HepG2 (cell line): Measurements from ENCODE around the gene PPFIA3. TPM values are rescaled to one million over a fixed set of nuclear protein-coding genes. Genes with fewer than 3 reads are reported as not detected.
A peak's percentile ranks its signal among the peaks of the same experiment; 100 is the strongest.

Source experiments
- BCL6 ChIP-seq: IDR thresholded peaks from 2 replicates; pipeline ENCODE4 v1.6.1; 2016; ENCODE audit warnings: missing genetic modification reagents, missing compliant biosample characterization
- CBX2 ChIP-seq, 2 experiments: fragments of 200-600 bp in 1 of 2; sonication (generic); formaldehyde crosslinking in 1 of 2; IDR thresholded peaks; 2 replicates each; pipeline versions ENCODE4 v1.7.0 to v1.8.1; 2018 to 2022; ENCODE audit warnings: low read depth in 2 of 2, low read length in 1 of 2, mild to moderate bottlenecking in 1 of 2, missing genetic modification reagents in 1 of 2
- CREBL2 ChIP-seq: sonication (generic); formaldehyde crosslinking; IDR thresholded peaks from 2 replicates; pipeline ENCODE4 v1.8.1; 2023; ENCODE audit warnings: missing genetic modification reagents, mild to moderate bottlenecking, borderline replicate concordance
- GTF2F1 ChIP-seq: fragments of 150-350 bp; IDR thresholded peaks from 2 replicates; pipeline ENCODE4 v1.6.1; 2014; ENCODE audit warnings: low read length
- HOXA9 ChIP-seq: sonication (generic); formaldehyde crosslinking; IDR thresholded peaks from 2 replicates; pipeline ENCODE4 v1.8.1; 2022; ENCODE audit warnings: missing genetic modification reagents, mild to moderate bottlenecking, moderate library complexity, borderline replicate concordance
- NR2C2 ChIP-seq: sonication (generic); formaldehyde crosslinking; IDR thresholded peaks from 2 replicates; pipeline ENCODE4 v1.4.0; 2020; ENCODE audit warnings: missing genetic modification reagents, mild to moderate bottlenecking, moderate library complexity, borderline replicate concordance
- SALL2 ChIP-seq: sonication (generic); formaldehyde crosslinking; IDR thresholded peaks from 2 replicates; pipeline ENCODE4 v1.8.1; 2023; ENCODE audit warnings: mild to moderate bottlenecking, missing genetic modification reagents, inconsistent platforms
- TGIF2 ChIP-seq: IDR thresholded peaks from 2 replicates; pipeline ENCODE4 v1.6.1; 2016; ENCODE audit warnings: control low read depth, missing compliant biosample characterization
- ZBTB40 ChIP-seq, 2 experiments: fragments of 450-650 bp in 1 of 2; sonication (generic) in 1 of 2; formaldehyde crosslinking in 1 of 2; IDR thresholded peaks; 2 replicates each; pipeline versions ENCODE4 v1.6.1 to v1.8.0; 2016 to 2022; ENCODE audit warnings: antibody characterized with exemption in 1 of 2, mild to moderate bottlenecking in 1 of 2, missing genetic modification reagents in 1 of 2
- ZNF550 ChIP-seq: sonication (generic); formaldehyde crosslinking; IDR thresholded peaks from 2 replicates; pipeline ENCODE4 v1.4.0; 2020; ENCODE audit warnings: mild to moderate bottlenecking, missing genetic modification reagents, borderline replicate concordance
- ZNF616 ChIP-seq: sonication (generic); formaldehyde crosslinking; IDR thresholded peaks from 2 replicates; pipeline ENCODE4 v1.5.0; 2020; ENCODE audit warnings: low read depth, mild to moderate bottlenecking, missing genetic modification reagents
- ZNF704 ChIP-seq: sonication (generic); formaldehyde crosslinking; IDR thresholded peaks from 2 replicates; pipeline ENCODE4 v1.8.1; 2023; ENCODE audit warnings: mild to moderate bottlenecking, inconsistent platforms, moderate library complexity, missing genetic modification reagents, borderline replicate concordance
- ZSCAN25 ChIP-seq: sonication (generic); formaldehyde crosslinking; IDR thresholded peaks from 2 replicates; pipeline ENCODE4 v1.8.0; 2022; ENCODE audit warnings: mild to moderate bottlenecking, missing genetic modification reagents
- polyA plus RNA-seq, 8 experiments: library from polyadenylated mRNA; depleted of rRNA in 3 of 8; stranded (reverse) in 7 of 8; unstranded in 1 of 8; fragments of >200 nt; fragmentation: Illumina TruSeq in 4 of 8; extraction: Trizol in 4 of 8; gene quantifications; 2 replicates each; pipeline versions ENCODE4 v1.2.1 to v1.2.3, GENCODE V29; 2011 to 2016; ENCODE audit warnings: low read depth in 4 of 8, missing spikeins in 1 of 8, mixed read lengths in 1 of 8; ENCODE audit not compliant: insufficient read depth in 1 of 8
- total RNA-seq, 5 experiments: library from RNA; depleted of rRNA; stranded (reverse); fragments of >200 nt; fragmentation: Illumina TruSeq; extraction: Trizol; gene quantifications; 2 replicates each; pipeline ENCODE4 v1.2.3, GENCODE V29; 2016; ENCODE audit warnings: low read depth in 1 of 5
- TF ChIP-seq, protein P1 (sequence below): sonication (generic); formaldehyde crosslinking; IDR thresholded peaks from 2 replicates; pipeline ENCODE4 v1.5.1; 2020; ENCODE audit warnings: missing genetic modification reagents, mild to moderate bottlenecking, borderline replicate concordance

PPFIA3 gene
- total and polyA plus RNA-seq, 2 of the 13 experiments (the other 11 are each of a cell fraction or from before 2014, with no cell fraction given), result 6.7 to 8.6 TPM

GRCh38 chr19:49085020-49085867 lies 34.1 kb upstream of the PPFIA3 start, which contains the start of gene SNRNP70 (continued):
- TF ChIP-seq ZBTB40 (IDR thresholded peaks at IDR 0.05), result no peak
- TF ChIP-seq ZBTB40 (CRISPR knock-in tag; IDR thresholded peaks at IDR 0.05), result peak; percentile 82
- no peak; the same call in 1 of the 2 replicates for TF ChIP-seq BCL6 (CRISPR knock-in tag)
- no peak for TF ChIP-seq CREBL2 (CRISPR knock-in tag)
- TF ChIP-seq ZNF704, result no peak
- TF ChIP-seq SALL2 (CRISPR knock-in tag), result 0 out of 2 replicates have a peak, but pooled peaks have one; percentile 77
- TF ChIP-seq, protein P1, sequence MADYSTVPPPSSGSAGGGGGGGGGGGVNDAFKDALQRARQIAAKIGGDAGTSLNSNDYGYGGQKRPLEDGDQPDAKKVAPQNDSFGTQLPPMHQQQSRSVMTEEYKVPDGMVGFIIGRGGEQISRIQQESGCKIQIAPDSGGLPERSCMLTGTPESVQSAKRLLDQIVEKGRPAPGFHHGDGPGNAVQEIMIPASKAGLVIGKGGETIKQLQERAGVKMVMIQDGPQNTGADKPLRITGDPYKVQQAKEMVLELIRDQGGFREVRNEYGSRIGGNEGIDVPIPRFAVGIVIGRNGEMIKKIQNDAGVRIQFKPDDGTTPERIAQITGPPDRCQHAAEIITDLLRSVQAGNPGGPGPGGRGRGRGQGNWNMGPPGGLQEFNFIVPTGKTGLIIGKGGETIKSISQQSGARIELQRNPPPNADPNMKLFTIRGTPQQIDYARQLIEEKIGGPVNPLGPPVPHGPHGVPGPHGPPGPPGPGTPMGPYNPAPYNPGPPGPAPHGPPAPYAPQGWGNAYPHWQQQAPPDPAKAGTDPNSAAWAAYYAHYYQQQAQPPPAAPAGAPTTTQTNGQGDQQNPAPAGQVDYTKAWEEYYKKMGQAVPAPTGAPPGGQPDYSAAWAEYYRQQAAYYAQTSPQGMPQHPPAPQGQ (CRISPR knock-in tag), result no peak
- peak; percentile 19; the same call in 1 of the 2 replicates for TF ChIP-seq TGIF2 (CRISPR knock-in tag)
- TF ChIP-seq HOXA9 (CRISPR knock-in tag), result no peak
- no peak for TF ChIP-seq GTF2F1
- TF ChIP-seq NR2C2 (CRISPR knock-in tag), result peak; percentile 73
- peak; percentile 92; the same call in 1 of the 2 replicates for TF ChIP-seq ZNF616
- no peak for TF ChIP-seq CBX2 (IDR thresholded peaks at IDR 0.05; ENCODE audit: low read depth, low read length)
- no peak for TF ChIP-seq CBX2 (CRISPR knock-in tag; IDR thresholded peaks at IDR 0.05; ENCODE audit: low read depth)
- no peak for TF ChIP-seq ZNF550 (CRISPR knock-in tag)
- TF ChIP-seq ZSCAN25 (CRISPR knock-in tag), result no peak
